B cell (primary cell): ENCODE results near the gene TRANK1.

Source experiments
- EZH2 ChIP-seq: IDR thresholded peaks from 2 replicates; pipeline ENCODE4 v1.6.1; 2012; ENCODE audit warnings: borderline replicate concordance, low read depth, mild to moderate bottlenecking, moderate library complexity, low read length; ENCODE audit not compliant: insufficient read depth, poor library complexity, severe bottlenecking
- TF ChIP-seq, protein P1 (sequence below): fragments of 200-600 bp; IDR thresholded peaks from one replicate; pipeline ENCODE4 v1.8.0; 2022; ENCODE audit warnings: antibody characterized with exemption, mild to moderate bottlenecking

DNA sequence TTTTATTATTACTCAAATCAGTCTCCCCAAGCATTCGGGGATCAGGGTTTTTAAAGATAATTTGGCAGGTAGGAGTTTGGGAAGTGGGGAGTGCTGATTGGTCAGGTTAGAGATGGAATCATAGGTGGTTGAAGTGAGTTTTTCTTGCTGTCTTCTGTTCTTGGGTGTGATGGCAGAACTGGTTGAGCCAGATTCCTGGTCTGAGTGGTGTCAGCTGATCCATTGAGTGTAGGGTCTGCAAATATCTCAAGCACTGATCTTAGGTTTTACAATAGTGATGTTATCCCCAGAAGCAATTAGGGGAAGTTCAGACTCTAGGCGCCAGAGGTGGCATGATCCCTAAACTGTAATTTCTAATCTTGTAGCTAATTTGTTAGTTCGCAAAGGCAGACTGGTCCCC is 20.6 kb upstream of the TRANK1 start:
- TF ChIP-seq, protein P1, sequence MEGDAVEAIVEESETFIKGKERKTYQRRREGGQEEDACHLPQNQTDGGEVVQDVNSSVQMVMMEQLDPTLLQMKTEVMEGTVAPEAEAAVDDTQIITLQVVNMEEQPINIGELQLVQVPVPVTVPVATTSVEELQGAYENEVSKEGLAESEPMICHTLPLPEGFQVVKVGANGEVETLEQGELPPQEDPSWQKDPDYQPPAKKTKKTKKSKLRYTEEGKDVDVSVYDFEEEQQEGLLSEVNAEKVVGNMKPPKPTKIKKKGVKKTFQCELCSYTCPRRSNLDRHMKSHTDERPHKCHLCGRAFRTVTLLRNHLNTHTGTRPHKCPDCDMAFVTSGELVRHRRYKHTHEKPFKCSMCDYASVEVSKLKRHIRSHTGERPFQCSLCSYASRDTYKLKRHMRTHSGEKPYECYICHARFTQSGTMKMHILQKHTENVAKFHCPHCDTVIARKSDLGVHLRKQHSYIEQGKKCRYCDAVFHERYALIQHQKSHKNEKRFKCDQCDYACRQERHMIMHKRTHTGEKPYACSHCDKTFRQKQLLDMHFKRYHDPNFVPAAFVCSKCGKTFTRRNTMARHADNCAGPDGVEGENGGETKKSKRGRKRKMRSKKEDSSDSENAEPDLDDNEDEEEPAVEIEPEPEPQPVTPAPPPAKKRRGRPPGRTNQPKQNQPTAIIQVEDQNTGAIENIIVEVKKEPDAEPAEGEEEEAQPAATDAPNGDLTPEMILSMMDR = no peak
- no peak for TF ChIP-seq EZH2
